MM.1S (cell line): ENCODE results near the gene PATJ.

Source experiments
- EZH2 ChIP-seq: fragments of 300-600 bp; sonication (generic); optimal IDR thresholded peaks from 2 replicates; pipeline ENCODE3; 2017; ENCODE audit warnings: low read depth, mild to moderate bottlenecking, antibody characterized with exemption, low read length, mixed read lengths
- EZH2phosphoT487 ChIP-seq: fragments of 300-600 bp; sonication (generic); IDR thresholded peaks from 2 replicates; pipeline ENCODE4 v1.6.1; 2018; ENCODE audit warnings: antibody characterized with exemption, low read length
- TF ChIP-seq, protein P1 (sequence below): fragments of 300-600 bp; sonication (generic); IDR thresholded peaks from 2 replicates; pipeline ENCODE4 v1.5.1; 2016; ENCODE audit warnings: antibody characterized with exemption, low read length, mixed read lengths

GRCh38 chr1:62117018-62117750 lies 374.9 kb downstream of the PATJ start:
- TF ChIP-seq, protein P1, sequence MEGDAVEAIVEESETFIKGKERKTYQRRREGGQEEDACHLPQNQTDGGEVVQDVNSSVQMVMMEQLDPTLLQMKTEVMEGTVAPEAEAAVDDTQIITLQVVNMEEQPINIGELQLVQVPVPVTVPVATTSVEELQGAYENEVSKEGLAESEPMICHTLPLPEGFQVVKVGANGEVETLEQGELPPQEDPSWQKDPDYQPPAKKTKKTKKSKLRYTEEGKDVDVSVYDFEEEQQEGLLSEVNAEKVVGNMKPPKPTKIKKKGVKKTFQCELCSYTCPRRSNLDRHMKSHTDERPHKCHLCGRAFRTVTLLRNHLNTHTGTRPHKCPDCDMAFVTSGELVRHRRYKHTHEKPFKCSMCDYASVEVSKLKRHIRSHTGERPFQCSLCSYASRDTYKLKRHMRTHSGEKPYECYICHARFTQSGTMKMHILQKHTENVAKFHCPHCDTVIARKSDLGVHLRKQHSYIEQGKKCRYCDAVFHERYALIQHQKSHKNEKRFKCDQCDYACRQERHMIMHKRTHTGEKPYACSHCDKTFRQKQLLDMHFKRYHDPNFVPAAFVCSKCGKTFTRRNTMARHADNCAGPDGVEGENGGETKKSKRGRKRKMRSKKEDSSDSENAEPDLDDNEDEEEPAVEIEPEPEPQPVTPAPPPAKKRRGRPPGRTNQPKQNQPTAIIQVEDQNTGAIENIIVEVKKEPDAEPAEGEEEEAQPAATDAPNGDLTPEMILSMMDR: no peak
- TF ChIP-seq EZH2 (no peak), EZH2phosphoT487 (no peak)
